ENCODE measurements around the gene PIK3R5.

Gene PIK3R5

DNA sequence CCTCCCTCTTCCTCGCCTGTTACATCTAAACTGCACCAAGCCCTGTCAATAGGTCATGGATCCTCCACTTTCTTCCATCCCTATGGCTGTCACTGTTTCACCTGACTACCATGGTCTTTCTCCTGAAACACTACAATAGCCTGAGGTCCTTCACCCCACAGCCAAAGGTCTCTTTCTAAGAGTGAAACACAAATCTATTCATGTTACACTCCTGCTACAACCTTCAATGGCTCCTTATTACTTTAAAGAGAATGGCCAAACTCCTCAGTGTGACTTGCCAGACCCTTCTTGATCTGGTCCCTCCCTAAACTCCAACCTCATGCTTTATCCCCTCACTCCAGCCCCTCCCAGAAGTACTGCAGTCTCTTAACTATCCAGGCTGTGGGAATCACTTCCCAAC is 97.4 kb downstream of the PIK3R5 start:
- no peak overlapping the region for H3K27ac ChIP-seq (ENCODE audit: low read depth, low read length)
- H2AFZ ChIP-seq (ENCODE audit: low read depth, low read length, severe bottlenecking) = no peak overlapping the region
- no peaks in the 10 kb centered on the region for H3K9me2 ChIP-seq (replicated peaks; ENCODE audit: insufficient read depth, low read length)
- H3K27me3 ChIP-seq (ENCODE audit: low read length) = no peaks in the 10 kb centered on the region
- no peaks in the 10 kb centered on the region for H3K9me3 ChIP-seq (ENCODE audit: insufficient read depth, low read length)
- no peak overlapping the region for H3K9ac ChIP-seq (ENCODE audit: low read length)
- H3K79me2 ChIP-seq (ENCODE audit: insufficient read depth, low read length) = no peaks in the 10 kb centered on the region
- TF ChIP-seq EZH2phosphoT487 (conservative IDR thresholded peaks at IDR 0.05; ENCODE audit: low read length) = no peak
- TF ChIP-seq, protein P1, sequence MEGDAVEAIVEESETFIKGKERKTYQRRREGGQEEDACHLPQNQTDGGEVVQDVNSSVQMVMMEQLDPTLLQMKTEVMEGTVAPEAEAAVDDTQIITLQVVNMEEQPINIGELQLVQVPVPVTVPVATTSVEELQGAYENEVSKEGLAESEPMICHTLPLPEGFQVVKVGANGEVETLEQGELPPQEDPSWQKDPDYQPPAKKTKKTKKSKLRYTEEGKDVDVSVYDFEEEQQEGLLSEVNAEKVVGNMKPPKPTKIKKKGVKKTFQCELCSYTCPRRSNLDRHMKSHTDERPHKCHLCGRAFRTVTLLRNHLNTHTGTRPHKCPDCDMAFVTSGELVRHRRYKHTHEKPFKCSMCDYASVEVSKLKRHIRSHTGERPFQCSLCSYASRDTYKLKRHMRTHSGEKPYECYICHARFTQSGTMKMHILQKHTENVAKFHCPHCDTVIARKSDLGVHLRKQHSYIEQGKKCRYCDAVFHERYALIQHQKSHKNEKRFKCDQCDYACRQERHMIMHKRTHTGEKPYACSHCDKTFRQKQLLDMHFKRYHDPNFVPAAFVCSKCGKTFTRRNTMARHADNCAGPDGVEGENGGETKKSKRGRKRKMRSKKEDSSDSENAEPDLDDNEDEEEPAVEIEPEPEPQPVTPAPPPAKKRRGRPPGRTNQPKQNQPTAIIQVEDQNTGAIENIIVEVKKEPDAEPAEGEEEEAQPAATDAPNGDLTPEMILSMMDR (IDR thresholded peaks at IDR 0.05; ENCODE audit: insufficient read depth, low read length, poor library complexity, severe bottlenecking) = no peak
- H4K20me1 ChIP-seq (ENCODE audit: low read depth, low read length) = no peaks in the 10 kb centered on the region
- no peak overlapping the region for H3K4me3 ChIP-seq (ENCODE audit: insufficient read depth, low read length, poor library complexity, severe bottlenecking)
- H3K36me3 ChIP-seq (ENCODE audit: low read length) = no peaks in the 10 kb centered on the region
- H3K4me2 ChIP-seq (ENCODE audit: low read depth, low read length, poor library complexity, severe bottlenecking) = no peak overlapping the region
- no peaks in the 10 kb centered on the region for H3F3A ChIP-seq (ENCODE audit: insufficient read depth)

DNA sequence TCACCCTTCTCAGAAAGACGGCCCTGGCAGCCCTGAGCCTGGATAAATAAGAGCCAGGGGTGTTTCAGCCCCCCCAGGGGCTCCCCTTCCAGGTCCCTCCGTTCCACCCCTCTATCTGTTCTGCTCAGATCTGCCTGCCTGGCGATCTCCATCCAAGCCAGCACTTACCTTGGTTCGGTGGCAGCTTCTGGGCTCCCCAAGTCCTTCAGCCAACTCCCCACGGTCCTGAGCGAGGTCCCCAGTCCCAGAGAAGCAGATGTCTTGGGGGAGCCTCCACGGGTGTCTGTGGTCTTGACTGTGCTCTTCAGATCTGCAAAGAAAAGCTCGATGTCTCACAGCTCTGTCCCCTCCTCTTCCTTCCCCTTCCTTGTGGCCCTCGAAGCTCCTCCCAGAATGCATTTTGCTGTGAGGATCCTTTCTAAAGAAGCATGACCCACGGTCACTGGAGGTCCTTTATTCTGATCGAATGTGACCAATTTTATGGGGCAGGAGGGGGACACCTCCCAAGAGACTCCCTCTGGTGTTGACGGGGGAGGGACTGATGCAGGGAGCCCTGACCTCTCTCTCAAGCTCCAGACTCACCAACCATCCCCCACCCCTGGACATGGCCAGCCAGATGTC is 98.0 kb downstream of the PIK3R5 start, which contains the start of gene PIK3R6:
Gene PIK3R6 (minus strand): TSS at position 314 of the 621 bp plus-strand sequence. CDS start 17,880 bp downstream, outside the sequence.
- Histone ChIP-seq H3K4me3 (ENCODE audit: insufficient read depth, low read length, poor library complexity, severe bottlenecking) (no peak within 1 kb of the TSS), H3F3A (ENCODE audit: insufficient read depth) (no peaks in the 10 kb centered on the region), H3K27ac (ENCODE audit: low read depth, low read length) (no peak within 1 kb of the TSS), H4K20me1 (ENCODE audit: low read depth, low read length) (no peaks in the 10 kb centered on the region), H3K79me2 (ENCODE audit: insufficient read depth, low read length) (no peaks in the 10 kb centered on the region), H3K9ac (ENCODE audit: low read length) (no peak within 1 kb of the TSS), H3K4me2 (ENCODE audit: low read depth, low read length, poor library complexity, severe bottlenecking) (no peak within 1 kb of the TSS), H3K27me3 (ENCODE audit: low read length) (no peaks in the 10 kb centered on the region), H2AFZ (ENCODE audit: low read depth, low read length, severe bottlenecking) (no peak within 1 kb of the TSS), H3K36me3 (ENCODE audit: low read length) (no peaks in the 10 kb centered on the region), H3K9me2 (replicated peaks; ENCODE audit: insufficient read depth, low read length) (no peaks in the 10 kb centered on the region), H3K9me3 (ENCODE audit: insufficient read depth, low read length) (no peaks in the 10 kb centered on the region)
- TF ChIP-seq EZH2phosphoT487 (conservative IDR thresholded peaks at IDR 0.05; ENCODE audit: low read length) = no peak
- TF ChIP-seq, protein P1 (IDR thresholded peaks at IDR 0.05; ENCODE audit: insufficient read depth, low read length, poor library complexity, severe bottlenecking) = no peak

DNA sequence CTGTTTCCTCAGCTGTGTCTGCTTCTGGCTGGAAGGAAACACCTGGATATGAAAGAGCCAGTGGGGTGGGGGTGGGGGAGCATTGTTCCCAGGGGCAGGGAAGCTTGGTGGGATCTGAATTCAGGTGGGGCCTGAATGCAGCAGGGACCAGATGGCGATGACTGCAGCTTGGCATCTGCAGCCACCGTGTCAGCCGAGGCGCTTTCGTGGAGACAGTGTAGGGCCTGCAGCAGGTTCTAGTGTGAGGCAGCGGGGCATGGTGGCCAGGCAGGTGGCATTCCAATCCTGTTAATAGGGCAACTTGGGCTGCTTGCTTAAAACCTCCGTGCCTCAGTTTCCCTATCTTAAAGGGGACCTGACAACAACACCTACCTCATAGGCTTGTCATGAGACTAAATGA is 99.7 kb downstream of the PIK3R5 start:
- Histone ChIP-seq H3K9ac (ENCODE audit: low read length) (no peak overlapping the region), H3K36me3 (ENCODE audit: low read length) (no peaks in the 10 kb centered on the region), H3F3A (ENCODE audit: insufficient read depth) (no peaks in the 10 kb centered on the region), H4K20me1 (ENCODE audit: low read depth, low read length) (no peaks in the 10 kb centered on the region), H3K4me2 (ENCODE audit: low read depth, low read length, poor library complexity, severe bottlenecking) (no peak overlapping the region), H3K27ac (ENCODE audit: low read depth, low read length) (no peak overlapping the region), H3K79me2 (ENCODE audit: insufficient read depth, low read length) (no peaks in the 10 kb centered on the region), H3K27me3 (ENCODE audit: low read length) (no peaks in the 10 kb centered on the region), H3K9me3 (ENCODE audit: insufficient read depth, low read length) (no peaks in the 10 kb centered on the region), H3K9me2 (replicated peaks; ENCODE audit: insufficient read depth, low read length) (no peaks in the 10 kb centered on the region), H2AFZ (ENCODE audit: low read depth, low read length, severe bottlenecking) (no peak overlapping the region), H3K4me3 (ENCODE audit: insufficient read depth, low read length, poor library complexity, severe bottlenecking) (no peak overlapping the region)
- TF ChIP-seq, protein P1 (IDR thresholded peaks at IDR 0.05; ENCODE audit: insufficient read depth, low read length, poor library complexity, severe bottlenecking) = no peak

All from SU-DHL-6 (cell line).